Articular chondrocyte of knee joint (primary cell): ENCODE measurements around the gene ZNF212. TPM values are rescaled to one million over a fixed set of nuclear protein-coding genes. Genes with fewer than 3 reads are reported as not detected.

Experiments
- small RNA-seq: library from RNA; depleted of rRNA; stranded (forward); fragments of <200 nt; gene quantifications from one replicate; pipeline ENCODE3, GENCODE V24; 2012
- total RNA-seq: library from RNA; depleted of rRNA; stranded (reverse); fragments of >200 nt; gene quantifications from 2 replicates; pipeline ENCODE4 v1.2.3, GENCODE V29; 2012

ZNF212 gene
- total RNA-seq = 4.8 and 6.2 TPM in 2 replicates

DNA sequence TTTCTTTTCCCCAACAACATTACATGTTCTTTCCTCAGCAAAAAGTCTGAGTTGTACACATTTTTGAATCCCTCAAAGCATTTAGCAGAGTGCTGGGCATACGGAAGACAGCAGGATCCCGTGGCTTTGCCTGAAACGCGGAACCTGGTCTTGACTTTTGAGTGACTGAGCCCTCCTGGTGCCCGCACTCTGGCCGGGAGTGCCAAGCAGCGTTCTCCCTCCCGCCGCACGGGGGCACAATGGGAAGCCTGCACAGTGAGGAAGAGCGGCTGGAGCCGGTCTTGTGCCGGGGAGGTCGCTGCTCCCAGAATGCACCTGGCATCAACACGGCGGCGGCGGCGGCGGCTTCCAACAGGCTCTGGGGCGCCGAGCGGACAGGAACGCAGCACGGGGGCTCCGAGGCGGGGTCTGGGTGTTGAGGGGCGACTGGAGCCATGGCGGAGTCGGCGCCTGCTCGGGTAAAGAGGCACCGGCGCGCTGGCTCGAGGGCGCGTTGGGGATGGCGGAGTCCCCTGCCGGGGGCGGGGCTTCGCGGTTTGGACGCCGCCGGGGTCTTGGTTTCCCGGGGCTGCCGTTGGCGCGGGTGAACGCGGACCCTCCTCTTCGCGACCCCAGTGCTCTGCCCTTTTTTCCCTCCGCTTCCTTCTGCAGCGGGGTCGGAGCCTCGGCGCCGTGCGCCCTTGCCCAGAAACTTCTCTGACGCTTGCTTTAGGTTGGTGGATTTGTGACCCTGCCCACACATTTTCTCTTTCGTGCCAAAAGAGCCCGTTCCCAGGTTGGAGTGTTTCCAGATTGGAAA is at the start of gene ZNF212:
TSS of gene ZNF212 (plus strand) at position 307 of the 799 bp plus-strand sequence. CDS start at position 435, 128 bp downstream.

DNA sequence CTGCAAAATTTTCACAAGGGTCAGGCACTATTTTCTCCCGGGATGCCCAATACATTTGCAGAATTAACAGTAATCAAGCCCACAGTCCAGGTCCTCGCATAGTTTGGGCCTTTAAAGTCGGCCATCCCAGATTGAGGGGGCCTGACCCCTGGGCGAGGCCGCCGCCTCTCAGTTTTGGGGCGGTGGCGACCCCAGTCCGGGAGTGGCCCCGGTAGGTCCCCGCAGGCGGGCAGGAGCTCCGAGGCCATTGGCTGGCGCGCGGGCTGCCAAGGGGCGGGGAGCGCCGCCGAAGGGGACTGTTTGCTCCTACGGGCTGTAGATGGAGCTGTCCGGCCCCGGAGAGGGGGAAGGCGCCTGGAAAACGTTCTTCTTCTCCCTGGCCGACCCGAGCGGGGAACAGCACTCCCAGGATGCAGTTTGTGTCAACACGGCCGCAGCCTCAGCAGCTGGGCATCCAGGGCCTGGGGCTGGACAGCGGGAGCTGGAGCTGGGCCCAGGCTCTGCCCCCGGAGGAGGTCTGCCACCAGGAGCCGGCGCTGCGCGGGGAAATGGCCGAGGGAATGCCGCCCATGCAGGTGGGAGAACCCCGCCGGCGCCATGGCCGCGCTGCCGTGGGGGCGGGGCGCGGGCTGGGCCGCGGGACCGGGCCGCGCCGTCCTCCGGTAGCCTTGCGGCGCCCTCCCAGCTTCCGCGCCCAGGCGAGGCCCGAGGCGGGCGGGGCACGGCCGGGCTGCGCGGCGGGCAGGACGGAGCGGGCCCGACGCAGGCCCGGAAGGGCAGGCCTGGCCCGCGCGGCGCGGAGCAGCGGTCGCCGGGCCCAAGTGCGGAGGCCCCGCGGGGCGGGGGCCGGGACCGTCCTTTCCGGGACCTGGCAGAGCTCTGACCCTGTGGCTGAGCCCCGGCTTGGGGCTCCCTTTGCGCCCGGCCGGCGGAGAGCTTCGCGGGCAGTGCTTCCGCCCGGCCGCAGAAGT is 44.0 kb upstream of the ZNF212 start, which contains the start of gene ZNF282:
TSS of gene ZNF282 (plus strand) at position 367 of the 971 bp plus-strand sequence. CDS start at position 411, 44 bp downstream.

GRCh38 chr7:149261829-149262617 is 22.6 kb downstream of the ZNF212 start, which contains the start of gene ZNF783:
TSS of gene ZNF783 (plus strand) at chr7:149262196. CDS start at chr7:149262334, 138 bp downstream.

Small RNAs within 50 kb of the gene (small RNA-seq; reads per million reads assigned to genes)
- gene AC004890.1 = not detected

Other genes starting within 250 kb of the ZNF212 start
- gene PDIA4, start 211.1 kb upstream of the ZNF212 start, total RNA-seq = 242 and 246 TPM in 2 replicates
- gene ZNF786, start 148.9 kb upstream of the ZNF212 start, total RNA-seq = 4.3 and 4.4 TPM in 2 replicates
- 7.0 and 7.4 TPM in 2 replicates for gene ZNF425, start 113.3 kb upstream of the ZNF212 start, total RNA-seq
- 15.4 and 19.0 TPM in 2 replicates for gene ZNF398, start 92.2 kb upstream of the ZNF212 start, total RNA-seq
- gene ZNF282, start 44.1 kb upstream of the ZNF212 start, total RNA-seq = 16.1 and 19.6 TPM in 2 replicates
- 10.2 and 11.6 TPM in 2 replicates for gene ZNF783, start 22.5 kb downstream of the ZNF212 start, total RNA-seq
- gene ZNF777, start 221.4 kb downstream of the ZNF212 start, total RNA-seq = 7.4 and 8.0 TPM in 2 replicates